GM23338 (cell line): Measurements from ENCODE around the gene ABCC5.

Experiments
- CREB1 ChIP-seq: fragments of 250-450 bp; sonication (Bioruptor Pico); IDR thresholded peaks from 2 replicates; pipeline ENCODE4 v1.5.0; 2020; ENCODE audit warnings: low read depth, mild to moderate bottlenecking, moderate library complexity
- CTCF ChIP-seq, 2 experiments: fragments of 200-600 bp in 1 of 2; sonication (generic) in 1 of 2; conservative IDR thresholded peaks; 2 replicates each; pipeline versions ENCODE4 v1.5.1 to v1.6.1; 2016 to 2017; ENCODE audit warnings: antibody characterized with exemption in 2 of 2, low read depth in 2 of 2, mild to moderate bottlenecking in 2 of 2, moderate library complexity in 1 of 2
- ETS1 ChIP-seq: IDR thresholded peaks from 2 replicates; pipeline ENCODE4 v1.6.1; 2016; ENCODE audit warnings: antibody characterized with exemption
- EZH2 ChIP-seq: fragments of 200-600 bp; sonication (generic); IDR thresholded peaks from one replicate; pipeline ENCODE4 v1.8.0; 2017; ENCODE audit warnings: antibody characterized with exemption, mild to moderate bottlenecking, low read depth; ENCODE audit not compliant: unreplicated experiment
- EZH2phosphoT487 ChIP-seq: fragments of 200-600 bp; sonication (generic); IDR thresholded peaks from one replicate; pipeline ENCODE4 v1.8.1; 2018; ENCODE audit warnings: antibody characterized with exemption; ENCODE audit not compliant: unreplicated experiment
- JUNB ChIP-seq: IDR thresholded peaks from one replicate; pipeline ENCODE4 v1.6.1; 2016; ENCODE audit warnings: antibody characterized with exemption; ENCODE audit not compliant: unreplicated experiment
- NANOG ChIP-seq: IDR thresholded peaks from 2 replicates; pipeline ENCODE4 v1.6.1; 2016; ENCODE audit warnings: antibody characterized with exemption, borderline replicate concordance
- POLR2AphosphoS5 ChIP-seq: IDR thresholded peaks from 2 replicates; pipeline ENCODE4 v1.6.1; 2016; ENCODE audit warnings: antibody characterized with exemption, low read depth
- REST ChIP-seq: IDR thresholded peaks from one replicate; pipeline ENCODE4 v1.6.1; 2018; ENCODE audit warnings: antibody characterized with exemption; ENCODE audit not compliant: unreplicated experiment

DNA sequence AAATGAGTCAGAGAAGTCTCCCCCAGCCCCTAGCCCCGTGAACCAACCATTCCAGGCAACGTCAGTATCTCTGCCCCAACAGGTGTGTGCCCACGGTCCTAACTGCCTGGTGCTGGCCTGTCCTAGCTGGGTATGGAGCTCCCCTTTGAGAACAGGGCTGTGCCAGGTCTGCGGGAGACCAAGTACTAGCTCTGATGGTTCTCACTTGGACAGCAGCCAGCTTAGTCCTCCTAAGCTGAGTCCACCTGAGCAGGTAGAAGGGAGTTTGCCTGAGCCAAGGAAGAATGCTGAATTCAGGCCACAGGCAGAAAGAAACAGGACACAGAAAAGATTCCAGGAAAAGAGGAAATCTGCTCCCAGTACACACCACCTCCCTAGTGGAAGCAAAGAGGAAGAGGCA, 99.9 kb downstream of the ABCC5 start:
- TF ChIP-seq CTCF (conservative IDR thresholded peaks at IDR 0.05; ENCODE audit: low read depth in 2 of 2): no peak
- no peak for TF ChIP-seq POLR2AphosphoS5
- TF ChIP-seq EZH2phosphoT487: no peak
- no peak for TF ChIP-seq REST
- TF ChIP-seq EZH2: no peak
- TF ChIP-seq CREB1 (CRISPR knock-in tag): no peak
- TF ChIP-seq ETS1: no peak
- no peak for TF ChIP-seq JUNB
- TF ChIP-seq NANOG: no peak
